Tongue (tissue), 2 donors: ENCODE results near the gene HMGCLL1. TPM values are rescaled to one million over a fixed set of nuclear protein-coding genes. Genes with fewer than 3 reads are reported as not detected.

Source experiments
- DNase-seq: peaks from one replicate; pipeline ENCODE4 v3.0.0-alpha.2; 2015
- total RNA-seq: library from RNA; depleted of rRNA; stranded (reverse); fragments of >200 nt; gene quantifications from one replicate; pipeline ENCODE4 v1.2.3, GENCODE V29; 2014

The HMGCLL1 gene
- total RNA-seq, 1 donor from 2014 or later = 7.4 TPM

GRCh38 chr6:55531496-55531895 is 47.5 kb downstream of the HMGCLL1 start:
- DNase-seq = no peak

DNA sequence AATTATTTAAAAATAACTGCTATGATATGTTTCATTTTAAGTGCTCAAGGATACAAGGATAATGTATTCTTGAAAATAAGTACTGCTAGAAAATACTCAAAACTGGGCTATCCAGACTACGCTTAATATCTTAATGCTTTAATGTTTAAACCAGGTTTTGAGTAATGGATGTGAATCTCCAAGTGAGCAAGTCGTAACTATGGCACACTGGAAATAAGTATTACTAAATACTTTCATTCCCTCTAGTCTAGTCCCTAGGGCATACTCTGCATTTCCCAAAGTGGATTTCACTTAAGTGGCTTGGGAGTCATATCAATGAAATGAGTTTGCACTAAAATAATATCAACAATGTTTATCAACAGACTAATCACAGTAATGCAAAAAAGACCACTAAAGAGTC is 48.1 kb downstream of the HMGCLL1 start:
- DNase-seq = no peak

- peak; percentile 7 for DNase-seq
Measured at GRCh38 chr6:55528624-55529023, 50.4 kb downstream of the HMGCLL1 start.

DNA sequence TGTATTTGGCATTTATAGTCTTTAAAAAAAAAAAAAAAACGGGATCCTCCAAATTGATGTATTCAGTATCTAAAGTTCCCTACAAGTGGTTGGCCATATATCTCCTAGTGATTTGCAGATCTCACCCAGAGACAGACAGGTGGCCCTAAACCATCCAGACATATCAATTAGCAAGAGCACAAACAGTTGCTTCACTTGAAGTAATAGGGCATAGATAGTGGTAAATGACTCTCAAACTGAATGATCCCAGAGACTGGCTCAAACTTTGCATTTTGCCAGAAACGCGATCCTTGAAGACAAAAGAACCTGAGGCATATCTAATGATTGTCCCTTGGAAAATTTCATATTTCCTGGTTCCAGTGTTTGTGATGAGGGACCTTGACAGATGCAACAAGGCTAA is 54.6 kb downstream of the HMGCLL1 start:
- DNase-seq = no peak

DNA sequence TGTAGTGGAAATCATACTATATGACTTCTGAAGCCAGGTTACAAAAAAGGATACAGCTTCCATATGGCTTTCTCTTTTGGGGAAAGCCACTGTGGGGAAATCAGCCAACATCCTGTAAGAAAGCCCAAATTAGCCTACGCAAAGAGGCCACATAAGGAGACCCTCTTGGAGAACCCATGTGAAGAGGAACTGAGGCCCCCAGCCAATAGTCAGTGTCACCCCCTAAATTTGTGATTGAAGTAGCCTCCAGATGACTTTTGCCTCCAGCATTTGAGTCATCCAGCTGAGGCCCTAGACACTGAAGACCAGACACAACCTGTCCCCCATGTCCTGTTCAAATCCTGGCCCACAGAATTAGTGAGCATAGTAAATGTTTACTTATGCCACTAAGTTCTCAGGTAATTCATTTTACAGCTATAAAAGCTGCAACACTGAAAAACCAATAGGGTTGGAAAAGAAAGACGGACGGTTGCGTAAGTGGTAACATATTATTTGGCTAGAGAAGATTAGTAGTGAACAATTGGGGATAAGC is 60.4 kb downstream of the HMGCLL1 start:
- peak; percentile 28 for DNase-seq

- DNase-seq = no peak
Measured at GRCh38 chr6:55516736-55517135, 62.3 kb downstream of the HMGCLL1 start.

DNA sequence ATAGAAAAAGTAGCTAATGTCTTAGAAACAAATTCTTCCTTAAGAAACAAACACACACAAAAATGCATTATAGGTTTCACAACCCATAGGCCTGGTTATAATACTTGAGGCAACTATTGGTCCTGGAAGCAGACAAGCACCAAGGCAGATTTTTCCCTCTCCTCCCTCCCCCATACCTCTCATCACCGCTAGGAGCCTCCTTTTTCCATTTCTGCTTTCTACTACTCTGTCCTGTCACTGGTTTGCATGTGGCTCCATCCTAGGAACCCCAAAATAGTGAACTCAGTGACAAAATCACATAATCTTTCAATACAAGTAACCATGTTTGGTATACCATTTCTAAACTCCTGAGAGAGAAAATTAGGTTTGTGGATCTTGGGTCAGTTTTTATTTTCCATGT is 66.1 kb downstream of the HMGCLL1 start:
- no peak for DNase-seq

DNA sequence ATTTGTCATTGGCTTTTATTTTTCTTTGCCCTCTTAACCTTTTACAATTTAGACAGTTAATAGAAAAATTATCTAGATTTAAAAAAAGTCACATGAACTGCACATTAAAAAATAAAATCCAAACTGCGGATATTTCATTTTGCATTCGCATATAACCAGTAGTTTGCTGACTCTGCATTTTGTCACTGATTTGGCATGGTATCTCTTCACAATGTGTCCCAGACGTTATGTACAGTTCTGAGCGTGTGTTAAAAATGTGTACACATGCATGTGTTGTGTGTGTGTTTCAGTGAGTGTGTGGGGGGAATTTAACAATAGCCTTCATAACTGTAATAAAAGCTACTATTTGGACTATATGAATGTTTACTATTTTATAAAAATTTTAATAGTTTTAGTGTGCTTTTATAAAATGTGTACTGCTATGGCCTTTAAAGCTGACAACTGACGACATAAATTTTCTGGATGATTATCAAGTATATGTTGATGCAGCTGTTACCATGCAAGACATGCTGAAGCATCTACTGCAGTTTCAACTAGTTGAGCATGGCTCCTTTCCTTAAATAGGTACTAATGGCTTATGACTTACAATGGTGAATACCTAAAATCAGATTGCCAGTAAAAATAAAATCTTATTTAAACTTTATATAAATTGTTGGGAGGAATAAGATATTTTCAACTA is 67.7 kb downstream of the HMGCLL1 start:
- peak; percentile 45 for DNase-seq

- no peak for DNase-seq
Measured at GRCh38 chr6:55499591-55499990, 79.4 kb downstream of the HMGCLL1 start.

- DNase-seq = no peak
Measured at GRCh38 chr6:55497694-55498093, 81.3 kb downstream of the HMGCLL1 start.

- DNase-seq = no peak
Measured at GRCh38 chr6:55496201-55496600, 82.8 kb downstream of the HMGCLL1 start.

DNA sequence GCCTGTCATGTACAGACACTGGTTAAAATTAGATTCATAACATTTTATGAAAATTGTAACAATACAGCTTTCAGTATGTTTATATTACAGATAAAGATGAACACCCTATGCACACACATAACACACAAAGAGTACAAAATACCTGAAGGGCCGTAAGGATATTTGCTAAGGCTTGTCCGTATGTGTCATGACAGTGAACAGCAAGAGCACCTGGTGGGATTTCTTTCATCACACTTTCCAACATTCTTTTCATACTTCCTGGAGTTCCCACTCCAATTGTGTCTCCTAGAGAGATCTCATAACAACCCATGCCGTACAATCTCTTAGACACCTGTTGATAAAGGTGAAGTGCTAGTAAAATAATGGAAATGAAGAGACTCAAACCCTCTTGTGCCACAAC is 83.7 kb downstream of the HMGCLL1 start:
- DNase-seq = peak; percentile 19

- DNase-seq = peak; percentile 20
Measured at GRCh38 chr6:55494411-55494810, 84.6 kb downstream of the HMGCLL1 start.

DNA sequence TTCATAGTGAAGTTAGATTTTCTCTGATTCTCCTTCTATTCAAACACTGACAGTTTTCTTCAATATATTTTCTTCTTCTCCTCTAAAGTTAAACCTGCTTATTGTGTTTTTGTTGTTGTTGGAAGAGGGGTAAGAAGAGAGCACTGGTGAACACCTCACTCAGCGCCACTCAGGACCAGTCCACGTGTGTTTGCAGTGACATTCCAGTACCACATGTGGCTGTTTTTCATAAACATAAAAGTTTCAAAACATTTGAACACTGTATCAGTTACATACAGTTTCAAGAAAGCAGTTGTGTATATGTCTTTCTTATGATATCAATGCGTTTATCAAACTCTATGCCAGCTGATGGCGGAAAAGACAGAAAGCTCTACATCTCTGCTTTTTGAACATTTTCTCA is 86.7 kb downstream of the HMGCLL1 start:
- no peak for DNase-seq

GRCh38 chr6:55490871-55491270 is 88.1 kb downstream of the HMGCLL1 start:
- no peak for DNase-seq

DNA sequence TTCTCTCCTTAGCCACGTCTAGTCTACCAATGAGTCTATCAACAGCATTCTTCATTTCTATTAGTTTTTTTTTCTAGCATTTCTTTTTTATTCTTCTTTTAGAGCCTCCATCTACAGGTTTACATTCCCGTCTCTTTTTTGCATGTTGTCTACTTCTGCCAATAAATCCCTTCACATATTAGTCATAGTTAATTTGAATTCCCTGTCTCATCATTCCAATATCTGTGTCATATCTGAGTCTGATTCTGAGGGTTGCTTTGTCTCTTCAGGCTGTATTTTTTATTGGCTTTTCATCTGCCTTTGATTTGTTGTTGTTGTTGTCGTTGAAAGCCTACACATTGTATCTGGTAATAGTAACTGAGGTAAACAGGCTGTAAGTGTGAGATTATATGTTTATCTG is 104.6 kb downstream of the HMGCLL1 start:
- no peak for DNase-seq

GRCh38 chr6:55473722-55474121 is 105.3 kb downstream of the HMGCLL1 start:
- no peak for DNase-seq

DNA sequence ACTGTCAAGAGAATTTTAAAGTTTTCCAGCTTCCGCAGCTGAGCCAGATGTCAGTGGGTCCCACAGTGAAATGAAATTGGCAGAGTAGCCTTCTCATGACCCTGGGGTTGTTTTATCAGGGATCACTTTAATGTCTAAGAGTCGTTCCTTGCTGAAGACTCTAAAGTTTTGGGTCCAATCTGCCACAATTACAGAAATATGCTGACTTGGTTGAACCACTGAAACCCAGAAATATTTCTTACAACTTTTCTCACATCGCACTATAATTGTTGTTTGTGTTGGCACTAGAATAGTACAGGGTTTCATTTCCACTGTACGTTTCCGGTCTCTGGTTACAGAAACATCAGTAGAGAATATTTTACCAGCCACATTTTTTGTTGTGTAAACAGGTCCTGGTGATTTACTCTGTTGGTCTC is 109.0 kb downstream of the HMGCLL1 start:
- peak; percentile 7 for DNase-seq

- DNase-seq = no peak
Measured at GRCh38 chr6:55456016-55456415, 123.0 kb downstream of the HMGCLL1 start.

GRCh38 chr6:55450005-55450404 is 129.0 kb downstream of the HMGCLL1 start:
- DNase-seq = peak; percentile 55

DNA sequence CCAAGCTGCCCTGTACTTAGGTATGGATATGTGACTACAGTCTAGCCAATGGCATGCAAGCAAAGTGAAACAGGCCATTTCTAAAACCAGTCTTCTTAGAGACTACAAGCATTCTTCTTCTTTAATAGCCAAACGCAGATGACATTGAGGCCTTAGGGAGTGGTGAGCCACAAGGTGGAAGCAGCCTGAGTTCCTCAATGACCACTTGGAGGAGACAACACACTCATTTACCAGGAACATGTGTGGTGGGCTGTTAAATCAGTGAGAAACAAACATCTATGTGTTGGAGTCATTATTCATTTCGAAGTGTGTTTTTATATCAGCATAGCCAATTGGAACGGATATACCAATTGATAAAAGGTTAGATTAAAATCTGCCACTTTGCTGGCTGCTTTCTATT is 129.8 kb downstream of the HMGCLL1 start:
- DNase-seq = no peak

DNA sequence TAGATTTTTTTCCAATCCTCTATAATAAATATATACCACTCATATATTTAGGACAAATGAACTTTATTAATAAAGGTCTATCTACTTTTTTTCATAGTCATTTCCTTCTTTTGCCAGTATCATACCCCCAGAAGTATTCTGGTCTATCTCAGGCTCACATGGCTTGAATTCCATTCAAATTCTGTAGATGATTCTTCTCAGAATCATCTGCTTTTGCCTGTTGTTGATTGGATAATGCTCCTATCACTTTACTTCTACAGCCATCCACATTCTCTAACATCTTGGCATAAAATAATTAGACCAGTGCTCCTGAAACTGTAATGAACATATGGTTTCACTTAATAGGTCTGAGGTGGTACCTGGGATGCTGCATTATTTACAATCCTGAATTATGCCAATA is 130.5 kb downstream of the HMGCLL1 start:
- no peak for DNase-seq

DNA sequence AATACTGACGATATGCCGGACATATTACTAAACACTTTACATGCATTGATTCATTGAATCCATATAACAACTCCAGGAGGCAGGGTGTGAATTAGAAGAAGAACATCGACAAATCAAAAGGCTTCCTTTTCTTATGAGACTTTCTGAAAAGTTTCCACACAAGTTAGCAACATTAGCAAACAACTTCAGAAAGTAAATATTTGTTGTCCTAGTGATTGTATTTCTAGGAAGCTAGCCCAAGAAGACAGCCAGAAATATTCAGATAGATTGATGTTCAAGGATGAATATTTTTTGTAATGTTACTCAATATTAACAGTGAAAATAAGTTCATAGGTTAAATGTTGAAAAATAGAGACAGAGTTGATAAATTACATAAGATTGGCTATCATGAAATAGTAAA is 131.1 kb downstream of the HMGCLL1 start:
- no peak for DNase-seq

GRCh38 chr6:55445648-55446204 is 133.3 kb downstream of the HMGCLL1 start:
- DNase-seq = peak; percentile 76
